Measurements from ENCODE around the gene VWF. TPM values are rescaled to one million over a fixed set of nuclear protein-coding genes. Genes with fewer than 3 reads are reported as not detected.
A peak's percentile ranks its signal among the peaks of the same experiment; 100 is the strongest.

VWF gene
- total and polyA plus RNA-seq, 2 donors (not counting 3 experiments of a cell fraction or from before 2014, with no cell fraction given), result 1,041 to 2,328 TPM

- BruUV-seq (replicated peaks), result no TSS peak
- H3K9me3 ChIP-seq (replicated peaks; ENCODE audit: control insufficient read depth, insufficient read depth, low read length), result no peaks in the 10 kb centered on the region
- peaks cover 49% of the 10 kb centered on the region for H3K4me1 ChIP-seq (ENCODE audit: control insufficient read depth, extremely low read depth, insufficient read depth, low read length)
- intact Hi-C loops (cut with micrococcal nuclease) (no loop called here), dilution Hi-C loops (cut with MboI; ENCODE audit: extremely low pct_ligation_motif_present, low sequenced_read_pairs) (no loop called here)
- no peak for DNase-seq (ENCODE audit: low read depth, low spot score)
- ChIA-PET POLR2A (interaction anchor here (0.7 kb wide), 1 partner anchor 67 kb away, joined by 8 read pairs; no protein-coding TSS in a partner anchor), CTCF (no interaction called here)
- H3K9me1 ChIP-seq (replicated peaks; ENCODE audit: control insufficient read depth, extremely low read depth, insufficient read depth, low read length), result no peaks in the 10 kb centered on the region
- no peak for TF ChIP-seq CTCF (IDR thresholded peaks at IDR 0.05; ENCODE audit: extremely low read depth in 1 of 2, insufficient read depth in 1 of 2, low read depth in 1 of 2, low read length in 2 of 2)
- no peak for TF ChIP-seq FOS (IDR thresholded peaks at IDR 0.05; ENCODE audit: borderline replicate concordance, insufficient read depth, low read length)
- TF ChIP-seq POLR2AphosphoS5 (IDR thresholded peaks at IDR 0.05; ENCODE audit: insufficient read depth, low read depth, low read length), result no peak
- no peak for TF ChIP-seq GATA2 (IDR thresholded peaks at IDR 0.05; ENCODE audit: insufficient read depth, insufficient read length, low read depth, low read length)
- TF ChIP-seq MYC (IDR thresholded peaks at IDR 0.05; ENCODE audit: low read depth, low read length), result no peak
- no peak for TF ChIP-seq EZH2 (IDR thresholded peaks at IDR 0.05; ENCODE audit: borderline replicate concordance, low read depth, low read length, severe bottlenecking)
- no peak for TF ChIP-seq JUN (IDR thresholded peaks at IDR 0.05; ENCODE audit: borderline replicate concordance, insufficient read depth, insufficient read length, low read depth)
- no peak for TF ChIP-seq MAX (IDR thresholded peaks at IDR 0.05; ENCODE audit: insufficient read depth, insufficient read length)
- TF ChIP-seq POLR2A (IDR thresholded peaks at IDR 0.05; ENCODE audit: low read depth, low read length), result no peak
- H2AFZ ChIP-seq (ENCODE audit: low read depth, low read length), result no peak overlapping the region
- peaks cover 26 to 35% of the 10 kb centered on the region in 2 experiments for H3K36me3 ChIP-seq (ENCODE audit: control insufficient read depth in 2 of 2, extremely low read depth in 1 of 2, insufficient read depth in 2 of 2, low read length in 2 of 2)
- peak overlapping the region; percentile 6 for H3K27ac ChIP-seq (ENCODE audit: insufficient read depth, low read depth, low read length)
- no peak overlapping the region for H3K4me2 ChIP-seq (ENCODE audit: insufficient read depth, low read length)
- no peak for FAIRE-seq
- H3K4me3 ChIP-seq (replicated peaks in 1 of 3; ENCODE audit: insufficient read depth in 1 of 3, low read depth in 1 of 3, low read length in 3 of 3), result no peak overlapping the region
- H4K20me1 ChIP-seq (replicated peaks; ENCODE audit: control insufficient read depth, extremely low read depth, insufficient read depth, low read length), result peaks cover 4% of the 10 kb centered on the region
- no peaks in the 10 kb centered on the region for H3K27me3 ChIP-seq (ENCODE audit: control insufficient read depth in 2 of 2, insufficient read depth in 2 of 2, low read length in 2 of 2)
- H3K79me2 ChIP-seq (ENCODE audit: control insufficient read depth, insufficient read depth, low read length), result peaks cover 54% of the 10 kb centered on the region
- H3K9ac ChIP-seq (replicated peaks; ENCODE audit: extremely low read depth, insufficient read depth, low read length), result no peak overlapping the region
Observed at GRCh38 chr12:6106218-6106617, 18.3 kb downstream of the VWF start.

Measured in endothelial cell of umbilical vein (primary cell).